ENCODE measurements around the gene APBA2. TPM values are rescaled to one million over a fixed set of nuclear protein-coding genes. Genes with fewer than 3 reads are reported as not detected.

APBA2 gene
- total and polyA plus RNA-seq, 2 of the 13 experiments (the other 11 are each of a cell fraction or from before 2014, with no cell fraction given): 0.62 to 2.3 TPM

- BruUV-seq (replicated peaks): no TSS peak
- DNase-seq (ENCODE audit: low spot score) (no peak), ATAC-seq (no peak), FAIRE-seq (no peak)
- 45% methylated on average over 4 of the region's 9 CpGs for WGBS (ENCODE audit: low lambda C conversion rate)
- H3K79me2 ChIP-seq (ENCODE audit: insufficient read depth, low read length): no peaks in the 10 kb centered on the region
- no peaks in the 10 kb centered on the region for H3K4me1 ChIP-seq (ENCODE audit: insufficient read depth, low read length)
- H3K9me3 ChIP-seq (ENCODE audit: low read length): no peaks in the 10 kb centered on the region
- intact Hi-C loops (cut with micrococcal nuclease; ENCODE audit: unreplicated experiment): no loop called here
- peaks cover 1 to 4% of the 10 kb centered on the region in 2 experiments; a peak in 1 of 5 replicates for H3K27me3 ChIP-seq (ENCODE audit: control insufficient read depth in 1 of 2, insufficient read depth in 2 of 2, low read length in 2 of 2)
- no peak overlapping the region for H3K4me3 ChIP-seq (replicated peaks in 1 of 3; ENCODE audit: insufficient read depth in 1 of 3, low read depth in 2 of 3, low read length in 3 of 3)
- in situ Hi-C loops (cut with HindIII; ENCODE audit: extremely low pct_ligation_motif_present, low pct_unique_long_range_greater_than_20kb): no loop called here
- ChIA-PET POLR2A (no interaction called here), CTCF (ENCODE audit: low intra/inter-chr PET ratio, low total read pairs) (no interaction called here)
- TF ChIP-seq MLXIP (CRISPR knock-in tag; IDR thresholded peaks at IDR 0.05; ENCODE audit: borderline replicate concordance): no peak
- TF ChIP-seq ZNF720 (CRISPR knock-in tag; IDR thresholded peaks at IDR 0.05): no peak
- TF ChIP-seq MZF1 (CRISPR knock-in tag; IDR thresholded peaks at IDR 0.05; ENCODE audit: borderline replicate concordance): no peak
- no peak overlapping the region for H3K9ac ChIP-seq (ENCODE audit: insufficient read depth, low read depth, low read length)
- H3K27ac ChIP-seq (ENCODE audit: extremely low read length, insufficient read depth, low read length): no peak overlapping the region
- H2AFZ ChIP-seq (ENCODE audit: low read length): no peak overlapping the region
- H3K4me2 ChIP-seq (ENCODE audit: low read depth, low read length): no peak overlapping the region
- H3K36me3 ChIP-seq (replicated peaks in 1 of 2; ENCODE audit: control insufficient read depth in 1 of 2, insufficient read depth in 2 of 2, low read length in 2 of 2): no peaks in the 10 kb centered on the region
- H4K20me1 ChIP-seq (ENCODE audit: insufficient read depth, low read length): no peaks in the 10 kb centered on the region
Measured at GRCh38 chr15:29121907-29122306, 236.1 kb downstream of the APBA2 start.

- Histone ChIP-seq H4K20me1 (ENCODE audit: insufficient read depth, low read length) (no peaks in the 10 kb centered on the region), H3K27ac (ENCODE audit: extremely low read length, insufficient read depth, low read length) (no peak overlapping the region), H3K27me3 (ENCODE audit: control insufficient read depth in 1 of 2, insufficient read depth in 2 of 2, low read length in 2 of 2) (peaks cover 1 to 7% of the 10 kb centered on the region in 2 experiments; a peak in 2 of 5 replicates), H3K9me3 (ENCODE audit: low read length) (no peaks in the 10 kb centered on the region), H3K4me2 (ENCODE audit: low read depth, low read length) (no peak overlapping the region), H3K9ac (ENCODE audit: insufficient read depth, low read depth, low read length) (no peak overlapping the region), H3K4me1 (ENCODE audit: insufficient read depth, low read length) (no peaks in the 10 kb centered on the region), H3K36me3 (replicated peaks in 1 of 2; ENCODE audit: control insufficient read depth in 1 of 2, insufficient read depth in 2 of 2, low read length in 2 of 2) (no peaks in the 10 kb centered on the region), H2AFZ (ENCODE audit: low read length) (no peak overlapping the region), H3K4me3 (replicated peaks in 1 of 3; ENCODE audit: insufficient read depth in 1 of 3, low read depth in 2 of 3, low read length in 3 of 3) (no peak overlapping the region), H3K79me2 (ENCODE audit: insufficient read depth, low read length) (no peaks in the 10 kb centered on the region)
- DNase-seq (ENCODE audit: low spot score): no peak
- no peak for ATAC-seq
- CTCF ChIA-PET (ENCODE audit: low intra/inter-chr PET ratio, low total read pairs): no interaction called here
- POLR2A ChIA-PET: no interaction called here
- FAIRE-seq: no peak
- in situ Hi-C loops (cut with HindIII; ENCODE audit: extremely low pct_ligation_motif_present, low pct_unique_long_range_greater_than_20kb): no loop called here
- BruUV-seq (replicated peaks): no TSS peak
- 44% methylated on average over 12 of the region's 12 CpGs for WGBS (ENCODE audit: low lambda C conversion rate)
- intact Hi-C loops (cut with micrococcal nuclease; ENCODE audit: unreplicated experiment): no loop called here
- TF ChIP-seq ZNF121 (CRISPR knock-in tag; IDR thresholded peaks at IDR 0.05) (no peak), ZMYM4 (CRISPR knock-in tag; IDR thresholded peaks at IDR 0.05) (no peak), ZNF746 (CRISPR knock-in tag; IDR thresholded peaks at IDR 0.05) (no peak), ZMAT3 (CRISPR knock-in tag; conservative IDR thresholded peaks at IDR 0.05) (no peak), BCL6 (CRISPR knock-in tag; IDR thresholded peaks at IDR 0.05) (no peak), SUZ12 (IDR thresholded peaks at IDR 0.05; ENCODE audit: low read depth, low read length) (no peak), ARID4A (CRISPR knock-in tag; IDR thresholded peaks at IDR 0.05; ENCODE audit: borderline replicate concordance) (no peak), ZNF564 (CRISPR knock-in tag; IDR thresholded peaks at IDR 0.05) (no peak), ELF4 (CRISPR knock-in tag; IDR thresholded peaks at IDR 0.05; ENCODE audit: borderline replicate concordance) (no peak)
Measured at GRCh38 chr15:29122506-29122905, 236.7 kb downstream of the APBA2 start.

All from HepG2 (cell line).